ENCODE measurements around the gene NEGR1.

DNA sequence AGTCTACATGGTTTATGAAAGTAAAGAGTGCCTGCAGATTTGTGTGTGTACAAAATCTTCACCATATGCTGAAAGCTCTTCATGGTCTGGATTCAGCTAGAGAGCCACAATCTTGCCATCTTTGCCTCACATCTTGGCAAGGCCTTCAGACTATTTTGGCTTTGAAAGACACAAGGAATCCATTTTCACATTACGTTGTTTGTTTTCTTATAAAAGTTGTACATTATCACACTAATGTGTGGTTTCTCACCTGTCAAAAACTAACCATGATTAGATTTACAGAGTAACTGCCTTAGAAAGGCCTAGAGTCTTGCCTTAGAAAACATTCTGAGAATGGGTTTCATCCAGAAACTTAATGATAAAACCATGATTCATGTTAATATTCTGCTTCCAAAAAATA is 494.6 kb downstream of the NEGR1 start:
- TF ChIP-seq, protein P1, sequence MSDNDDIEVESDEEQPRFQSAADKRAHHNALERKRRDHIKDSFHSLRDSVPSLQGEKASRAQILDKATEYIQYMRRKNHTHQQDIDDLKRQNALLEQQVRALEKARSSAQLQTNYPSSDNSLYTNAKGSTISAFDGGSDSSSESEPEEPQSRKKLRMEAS (IDR thresholded peaks at IDR 0.05): no peak
- TF ChIP-seq, protein P2, sequence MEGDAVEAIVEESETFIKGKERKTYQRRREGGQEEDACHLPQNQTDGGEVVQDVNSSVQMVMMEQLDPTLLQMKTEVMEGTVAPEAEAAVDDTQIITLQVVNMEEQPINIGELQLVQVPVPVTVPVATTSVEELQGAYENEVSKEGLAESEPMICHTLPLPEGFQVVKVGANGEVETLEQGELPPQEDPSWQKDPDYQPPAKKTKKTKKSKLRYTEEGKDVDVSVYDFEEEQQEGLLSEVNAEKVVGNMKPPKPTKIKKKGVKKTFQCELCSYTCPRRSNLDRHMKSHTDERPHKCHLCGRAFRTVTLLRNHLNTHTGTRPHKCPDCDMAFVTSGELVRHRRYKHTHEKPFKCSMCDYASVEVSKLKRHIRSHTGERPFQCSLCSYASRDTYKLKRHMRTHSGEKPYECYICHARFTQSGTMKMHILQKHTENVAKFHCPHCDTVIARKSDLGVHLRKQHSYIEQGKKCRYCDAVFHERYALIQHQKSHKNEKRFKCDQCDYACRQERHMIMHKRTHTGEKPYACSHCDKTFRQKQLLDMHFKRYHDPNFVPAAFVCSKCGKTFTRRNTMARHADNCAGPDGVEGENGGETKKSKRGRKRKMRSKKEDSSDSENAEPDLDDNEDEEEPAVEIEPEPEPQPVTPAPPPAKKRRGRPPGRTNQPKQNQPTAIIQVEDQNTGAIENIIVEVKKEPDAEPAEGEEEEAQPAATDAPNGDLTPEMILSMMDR (IDR thresholded peaks at IDR 0.05; ENCODE audit: low read depth, low read length, missing input control): no peak
- TF ChIP-seq FOXA1 (IDR thresholded peaks at IDR 0.05) (no peak), RXRA (IDR thresholded peaks at IDR 0.05) (no peak), TAF1 (conservative IDR thresholded peaks at IDR 0.05) (no peak), JUND (IDR thresholded peaks at IDR 0.05) (no peak), SP1 (IDR thresholded peaks at IDR 0.05) (no peak), YY1 (IDR thresholded peaks at IDR 0.05) (no peak), GABPA (IDR thresholded peaks at IDR 0.05 in 1 of 2, conservative IDR thresholded peaks at IDR 0.05 in 1 of 2) (no peak), EGR1 (IDR thresholded peaks at IDR 0.05; ENCODE audit: low read depth in 2 of 2) (no peak), RAD21 (IDR thresholded peaks at IDR 0.05) (no peak)
- TF ChIP-seq, protein P3, sequence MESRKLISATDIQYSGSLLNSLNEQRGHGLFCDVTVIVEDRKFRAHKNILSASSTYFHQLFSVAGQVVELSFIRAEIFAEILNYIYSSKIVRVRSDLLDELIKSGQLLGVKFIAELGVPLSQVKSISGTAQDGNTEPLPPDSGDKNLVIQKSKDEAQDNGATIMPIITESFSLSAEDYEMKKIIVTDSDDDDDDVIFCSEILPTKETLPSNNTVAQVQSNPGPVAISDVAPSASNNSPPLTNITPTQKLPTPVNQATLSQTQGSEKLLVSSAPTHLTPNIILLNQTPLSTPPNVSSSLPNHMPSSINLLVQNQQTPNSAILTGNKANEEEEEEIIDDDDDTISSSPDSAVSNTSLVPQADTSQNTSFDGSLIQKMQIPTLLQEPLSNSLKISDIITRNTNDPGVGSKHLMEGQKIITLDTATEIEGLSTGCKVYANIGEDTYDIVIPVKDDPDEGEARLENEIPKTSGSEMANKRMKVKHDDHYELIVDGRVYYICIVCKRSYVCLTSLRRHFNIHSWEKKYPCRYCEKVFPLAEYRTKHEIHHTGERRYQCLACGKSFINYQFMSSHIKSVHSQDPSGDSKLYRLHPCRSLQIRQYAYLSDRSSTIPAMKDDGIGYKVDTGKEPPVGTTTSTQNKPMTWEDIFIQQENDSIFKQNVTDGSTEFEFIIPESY (IDR thresholded peaks at IDR 0.05): no peak
